Liver (tissue), 9 donors: ENCODE measurements around the gene RACGAP1. TPM values are rescaled to one million over a fixed set of nuclear protein-coding genes. Genes with fewer than 3 reads are reported as not detected.

Source experiments
- DNase-seq: peaks from one replicate; pipeline ENCODE4 v3.0.0-alpha.2; 2017; ENCODE audit warnings: low spot score
- H3K27ac ChIP-seq, 2 donors: one replicate each; pipeline ENCODE4 v1.7.0; 2013; ENCODE audit warnings: inconsistent platforms in 2 of 2, low read length in 2 of 2, control low read depth in 1 of 2, low read depth in 1 of 2, mild to moderate bottlenecking in 1 of 2
- H3K27me3 ChIP-seq, 4 donors: one replicate each; pipeline versions ENCODE4 v1.6.1 to v1.7.0; 2013; ENCODE audit warnings: low read length in 3 of 4, inconsistent platforms in 1 of 4, mild to moderate bottlenecking in 1 of 4, moderate library complexity in 1 of 4; ENCODE audit not compliant: control insufficient read depth in 4 of 4, insufficient read depth in 4 of 4
- H3K36me3 ChIP-seq, 4 donors: one replicate each; pipeline versions ENCODE4 v1.6.1 to v1.7.0; 2013; ENCODE audit warnings: low read length in 3 of 4, mild to moderate bottlenecking in 3 of 4, low read depth in 1 of 4, moderate library complexity in 1 of 4; ENCODE audit not compliant: control insufficient read depth in 4 of 4, insufficient read depth in 3 of 4
- H3K4me1 ChIP-seq, 4 donors: one replicate each; pipeline versions ENCODE4 v1.6.1 to v1.7.0; 2013; ENCODE audit warnings: low read length in 3 of 4, mild to moderate bottlenecking in 3 of 4, moderate library complexity in 1 of 4; ENCODE audit not compliant: control insufficient read depth in 4 of 4, insufficient read depth in 4 of 4
- H3K4me3 ChIP-seq, 3 donors: one replicate each; pipeline versions ENCODE4 v1.6.1 to v1.7.0; 2013; ENCODE audit warnings: low read length in 3 of 3, control low read depth in 1 of 3, low read depth in 1 of 3, mild to moderate bottlenecking in 1 of 3
- H3K9ac ChIP-seq, 2 donors: one replicate each; pipeline ENCODE4 v1.7.0; 2013; ENCODE audit warnings: low read length in 2 of 2, mild to moderate bottlenecking in 2 of 2, moderate library complexity in 2 of 2, control low read depth in 1 of 2, low read depth in 1 of 2
- H3K9me3 ChIP-seq, 4 donors: one replicate each; pipeline versions ENCODE4 v1.6.1 to v1.7.0; 2013; ENCODE audit warnings: low read length in 3 of 4; ENCODE audit not compliant: control insufficient read depth in 4 of 4
- ATF3 ChIP-seq: IDR thresholded peaks from 2 replicates; pipeline ENCODE4 v1.6.1; 2016; ENCODE audit warnings: antibody characterized with exemption
- EGR1 ChIP-seq, 2 donors: IDR thresholded peaks; 2 replicates each; pipeline ENCODE4 v1.6.1; 2016 to 2018; ENCODE audit warnings: antibody characterized with exemption in 2 of 2, low read depth in 2 of 2
- FOXA1 ChIP-seq: IDR thresholded peaks from 2 replicates; pipeline ENCODE4 v1.6.1; 2016; ENCODE audit warnings: antibody characterized with exemption
- FOXA2 ChIP-seq: IDR thresholded peaks from 2 replicates; pipeline ENCODE4 v1.6.1; 2016; ENCODE audit warnings: antibody characterized with exemption
- GABPA ChIP-seq, 2 donors: IDR thresholded peaks in 1 of 2; conservative IDR thresholded peaks in 1 of 2; 2 replicates each; pipeline ENCODE4 v1.6.1; 2016; ENCODE audit warnings: antibody characterized with exemption in 2 of 2, mild to moderate bottlenecking in 1 of 2, moderate library complexity in 1 of 2
- HNF4A ChIP-seq, 2 donors: conservative IDR thresholded peaks; 2 replicates each; pipeline ENCODE4 v1.6.1; 2016; ENCODE audit warnings: antibody characterized with exemption in 2 of 2, mild to moderate bottlenecking in 2 of 2
- HNF4G ChIP-seq: IDR thresholded peaks from 2 replicates; pipeline ENCODE4 v1.6.1; 2016; ENCODE audit warnings: antibody characterized with exemption
- JUND ChIP-seq, 2 donors: IDR thresholded peaks; 2 replicates each; pipeline ENCODE4 v1.6.1; 2016; ENCODE audit warnings: antibody characterized with exemption in 2 of 2
- MAX ChIP-seq: IDR thresholded peaks from 2 replicates; pipeline ENCODE4 v1.6.1; 2016; ENCODE audit warnings: antibody characterized with exemption
- NR2F2 ChIP-seq: IDR thresholded peaks from 2 replicates; pipeline ENCODE4 v1.6.1; 2016; ENCODE audit warnings: antibody characterized with exemption
- RAD21 ChIP-seq, 2 donors: IDR thresholded peaks; 2 replicates each; pipeline ENCODE4 v1.6.1; 2016; ENCODE audit warnings: antibody characterized with exemption in 2 of 2, mild to moderate bottlenecking in 2 of 2
- REST ChIP-seq: IDR thresholded peaks from 2 replicates; pipeline ENCODE4 v1.6.1; 2016; ENCODE audit warnings: antibody characterized with exemption, mild to moderate bottlenecking
- RXRA ChIP-seq, 2 donors: IDR thresholded peaks; 2 replicates each; pipeline ENCODE4 v1.6.1; 2017 to 2018; ENCODE audit warnings: antibody characterized with exemption in 2 of 2, mild to moderate bottlenecking in 1 of 2
- SP1 ChIP-seq: IDR thresholded peaks from 2 replicates; pipeline ENCODE4 v1.6.1; 2018; ENCODE audit warnings: antibody characterized with exemption, mild to moderate bottlenecking
- TAF1 ChIP-seq: conservative IDR thresholded peaks from 2 replicates; pipeline ENCODE4 v1.6.1; 2016; ENCODE audit warnings: antibody characterized with exemption, mild to moderate bottlenecking
- YY1 ChIP-seq: IDR thresholded peaks from 2 replicates; pipeline ENCODE4 v1.6.1; 2016; ENCODE audit warnings: antibody characterized with exemption, mild to moderate bottlenecking
- ZBTB33 ChIP-seq: IDR thresholded peaks from 2 replicates; pipeline ENCODE4 v1.6.1; 2016; ENCODE audit warnings: antibody characterized with exemption
- WGBS: extraction: QIAGEN DNeasy Blood & Tissue Kit; methylation state at CpG from one replicate; pipeline ENCODE4 v1.1.7; 2013; 5-methylcytosine and 5-hydroxymethylcytosine counted together
- polyA plus RNA-seq, 2 donors: library from polyadenylated mRNA; stranded (reverse) in 1 of 2; unstranded in 1 of 2; fragments of 200-250 nt in 1 of 2; fragments of >200 nt in 1 of 2; fragmentation: Nextera tagmentation in 1 of 2; extraction: Ambion mirVana in 1 of 2; gene quantifications; one replicate each; pipeline versions ENCODE4 v1.2.1 to v1.2.3, GENCODE V29; 2013 to 2015
- total RNA-seq, 2 donors: library from RNA; depleted of rRNA; stranded (reverse); fragments of >200 nt; gene quantifications; one replicate each; pipeline ENCODE4 v1.2.3, GENCODE V29; 2014
- TF ChIP-seq, protein P1 (sequence below): fragments of 150-350 bp; IDR thresholded peaks from 2 replicates; pipeline ENCODE4 v1.5.1; 2017; ENCODE audit warnings: improper control_type of control experiment, low read depth, low read length; ENCODE audit not compliant: missing input control
- donor health status: healthy.
- donor health status: healthy.
- donor health status: healthy.
- donor health status: healthy.
- donor health status: healthy.

RACGAP1 gene
- total and polyA plus RNA-seq, 4 donors = 1.0 to 38.3 (median 2.9) TPM

- TF ChIP-seq TAF1 (no peak), ATF3 (no peak), FOXA2 (no peak), GABPA (IDR thresholded peaks at IDR 0.05 in 1 of 2, conservative IDR thresholded peaks at IDR 0.05 in 1 of 2) (no peak), NR2F2 (no peak), ZBTB33 (no peak), SP1 (no peak), FOXA1 (no peak), REST (no peak), HNF4A (conservative IDR thresholded peaks at IDR 0.05) (no peak), EGR1 (IDR thresholded peaks at IDR 0.05; ENCODE audit: low read depth in 2 of 2) (no peak), MAX (no peak), YY1 (no peak), RAD21 (IDR thresholded peaks at IDR 0.05) (no peak), HNF4G (no peak), RXRA (IDR thresholded peaks at IDR 0.05) (no peak), JUND (IDR thresholded peaks at IDR 0.05) (no peak)
- TF ChIP-seq, protein P1, sequence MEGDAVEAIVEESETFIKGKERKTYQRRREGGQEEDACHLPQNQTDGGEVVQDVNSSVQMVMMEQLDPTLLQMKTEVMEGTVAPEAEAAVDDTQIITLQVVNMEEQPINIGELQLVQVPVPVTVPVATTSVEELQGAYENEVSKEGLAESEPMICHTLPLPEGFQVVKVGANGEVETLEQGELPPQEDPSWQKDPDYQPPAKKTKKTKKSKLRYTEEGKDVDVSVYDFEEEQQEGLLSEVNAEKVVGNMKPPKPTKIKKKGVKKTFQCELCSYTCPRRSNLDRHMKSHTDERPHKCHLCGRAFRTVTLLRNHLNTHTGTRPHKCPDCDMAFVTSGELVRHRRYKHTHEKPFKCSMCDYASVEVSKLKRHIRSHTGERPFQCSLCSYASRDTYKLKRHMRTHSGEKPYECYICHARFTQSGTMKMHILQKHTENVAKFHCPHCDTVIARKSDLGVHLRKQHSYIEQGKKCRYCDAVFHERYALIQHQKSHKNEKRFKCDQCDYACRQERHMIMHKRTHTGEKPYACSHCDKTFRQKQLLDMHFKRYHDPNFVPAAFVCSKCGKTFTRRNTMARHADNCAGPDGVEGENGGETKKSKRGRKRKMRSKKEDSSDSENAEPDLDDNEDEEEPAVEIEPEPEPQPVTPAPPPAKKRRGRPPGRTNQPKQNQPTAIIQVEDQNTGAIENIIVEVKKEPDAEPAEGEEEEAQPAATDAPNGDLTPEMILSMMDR = no peak
- Histone ChIP-seq H3K27me3 (no peaks in the 10 kb centered on the region), H3K9ac (no peak overlapping the region), H3K4me3 (no peak overlapping the region), H3K4me1 (peaks cover under 1 to 7% (median 5%) of the 10 kb centered on the region in 4 donors), H3K9me3 (no peaks in the 10 kb centered on the region), H3K36me3 (no peaks in the 10 kb centered on the region), H3K27ac (no peak overlapping the region)
- WGBS = 100% methylated on average over 1 of the region's 1 CpG
- no peak for DNase-seq
Observed at GRCh38 chr12:50022903-50023302, 2.4 kb downstream of the RACGAP1 start.
